Adrenal gland (tissue), 5 donors: ENCODE results near the gene ACAD9.

Experiments used
- CTCF ChIP-seq, 6 experiments: fragments of 450-650 bp in 4 of 6; fragments of 200-600 bp in 2 of 6; sonication (generic) in 1 of 6; IDR thresholded peaks; 1 replicate in 5 of 6; 2 replicates in 1 of 6; pipeline versions ENCODE4 v1.5.1 to v1.8.0; 2016 to 2021; ENCODE audit warnings: antibody characterized with exemption in 6 of 6, mild to moderate bottlenecking in 2 of 6, moderate library complexity in 1 of 6
- POLR2A ChIP-seq, 2 donors: fragments of 450-650 bp; IDR thresholded peaks; one replicate each; pipeline ENCODE4 v1.6.1; 2017; ENCODE audit warnings: antibody characterized with exemption in 2 of 2, mild to moderate bottlenecking in 2 of 2, moderate library complexity in 1 of 2
- donor health status: DM: no; HTN: no; CAD: no.

DNA sequence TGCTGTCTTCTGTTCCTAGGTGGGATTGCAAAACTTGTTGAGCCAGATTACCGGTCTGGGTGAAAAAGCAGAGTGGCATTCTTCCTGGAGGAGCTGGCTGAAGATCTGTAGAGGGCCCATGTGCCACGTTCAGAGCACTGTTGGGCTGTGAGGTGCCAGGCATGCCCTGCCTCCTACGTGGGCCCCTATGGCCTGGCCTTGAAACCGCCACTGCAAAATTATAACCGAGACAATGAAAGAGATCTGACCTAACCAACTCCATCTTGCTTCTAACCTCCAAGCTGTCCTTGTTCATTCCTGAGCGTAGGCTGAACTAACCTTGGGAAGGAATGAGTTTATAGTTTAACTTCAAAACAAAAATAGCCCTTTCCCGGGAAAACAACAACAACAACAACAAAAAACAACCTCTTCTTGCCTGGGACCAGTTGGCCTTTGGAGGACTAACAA, 1.4 kb upstream of the ACAD9 start:
- TF ChIP-seq CTCF (IDR thresholded peaks at IDR 0.05) (no peak), POLR2A (IDR thresholded peaks at IDR 0.05) (no peak)
